Pons (tissue), 1 donor: ENCODE data around the gene PSMB7.

ENCODE experiments used
- DNase-seq: peaks from one replicate; pipeline ENCODE4 v3.0.0-alpha.2; 2016; ENCODE audit warnings: low spot score

The PSMB7 gene

GRCh38 chr9:124356745-124357390 lies 58.4 kb downstream of the PSMB7 start:
- no peak for DNase-seq

GRCh38 chr9:124355941-124356744 lies 59.1 kb downstream of the PSMB7 start:
- no peak for DNase-seq

GRCh38 chr9:124355039-124355940 lies 60.0 kb downstream of the PSMB7 start:
- DNase-seq: no peak

- no peak for DNase-seq
Measured at GRCh38 chr9:124354346-124355038, 60.8 kb downstream of the PSMB7 start.

- DNase-seq: no peak
Measured at GRCh38 chr9:124353811-124354274, 61.4 kb downstream of the PSMB7 start.

GRCh38 chr9:124353166-124353768 lies 62.0 kb downstream of the PSMB7 start:
- DNase-seq: no peak

GRCh38 chr9:124352616-124353015 lies 62.6 kb downstream of the PSMB7 start:
- peak; percentile 68 for DNase-seq

GRCh38 chr9:124351672-124352468 lies 63.4 kb downstream of the PSMB7 start:
- DNase-seq: no peak

- no peak for DNase-seq
Measured at GRCh38 chr9:124350494-124351263, 64.6 kb downstream of the PSMB7 start.

- no peak for DNase-seq
Measured at GRCh38 chr9:124349675-124350493, 65.4 kb downstream of the PSMB7 start.

GRCh38 chr9:124349267-124349666 lies 66.0 kb downstream of the PSMB7 start:
- no peak for DNase-seq

- DNase-seq: no peak
Measured at GRCh38 chr9:124348831-124349230, 66.4 kb downstream of the PSMB7 start.

- DNase-seq: no peak
Measured at GRCh38 chr9:124348363-124348762, 66.9 kb downstream of the PSMB7 start.

GRCh38 chr9:124347968-124348358 lies 67.3 kb downstream of the PSMB7 start:
- no peak for DNase-seq

- DNase-seq: no peak
Measured at GRCh38 chr9:124347206-124347967, 67.9 kb downstream of the PSMB7 start.

- DNase-seq: no peak
Measured at GRCh38 chr9:124346347-124347163, 68.7 kb downstream of the PSMB7 start.

- DNase-seq: no peak
Measured at GRCh38 chr9:124345751-124346281, 69.4 kb downstream of the PSMB7 start.
